ENCODE data around the gene SFXN1.

Gene SFXN1

DNA sequence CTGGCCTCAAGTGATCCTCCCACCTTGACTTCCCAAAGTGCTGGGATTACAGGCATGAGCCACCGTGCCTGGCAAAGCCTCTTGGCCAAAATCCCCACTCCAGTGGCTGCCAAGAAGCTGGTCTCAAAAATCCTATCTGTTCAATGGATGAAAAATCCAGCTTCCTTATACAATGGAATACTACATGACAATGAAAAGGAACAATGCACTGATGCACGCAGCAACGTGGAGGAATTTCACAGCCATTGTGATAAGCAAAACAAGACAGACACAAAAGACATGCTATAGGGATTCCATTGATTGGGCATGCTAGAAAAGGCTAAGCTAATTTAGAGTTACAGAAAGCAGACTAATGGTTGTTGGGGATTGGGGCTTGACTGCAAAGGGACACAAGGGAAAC is 13.1 kb upstream of the SFXN1 start:
- no peak for DNase-seq (ENCODE audit: low read depth, low spot score)
- Histone ChIP-seq H3K36me3 (ENCODE audit: control insufficient read depth, insufficient read depth, low read length) (no peaks in the 10 kb centered on the region), H3K4me1 (ENCODE audit: control insufficient read depth, insufficient read depth, low read length) (no peaks in the 10 kb centered on the region), H3K4me3 (ENCODE audit: low read length) (no peak overlapping the region), H3K27ac (ENCODE audit: low read length) (no peak overlapping the region), H3K27me3 (ENCODE audit: control insufficient read depth, insufficient read depth, low read length) (no peaks in the 10 kb centered on the region), H3K9me3 (ENCODE audit: control insufficient read depth, insufficient read depth, low read length) (no peaks in the 10 kb centered on the region)
- WGBS (ENCODE audit: insufficient coverage, insufficient read length): no CpG with 5 or more reads among the region's 3 CpGs

GRCh38 chr5:175466700-175467318 is 11.6 kb upstream of the SFXN1 start:
- H3K27me3 ChIP-seq (ENCODE audit: control insufficient read depth, insufficient read depth, low read length): no peaks in the 10 kb centered on the region
- H3K36me3 ChIP-seq (ENCODE audit: control insufficient read depth, insufficient read depth, low read length): no peaks in the 10 kb centered on the region
- no CpG with 5 or more reads among the region's 5 CpGs for WGBS (ENCODE audit: insufficient coverage, insufficient read length)
- H3K4me1 ChIP-seq (ENCODE audit: control insufficient read depth, insufficient read depth, low read length): no peaks in the 10 kb centered on the region
- no peak overlapping the region for H3K27ac ChIP-seq (ENCODE audit: low read length)
- DNase-seq (ENCODE audit: low read depth, low spot score): no peak
- no peaks in the 10 kb centered on the region for H3K9me3 ChIP-seq (ENCODE audit: control insufficient read depth, insufficient read depth, low read length)
- no peak overlapping the region for H3K4me3 ChIP-seq (ENCODE audit: low read length)

GRCh38 chr5:175467983-175468690 is 10.2 kb upstream of the SFXN1 start:
- no peaks in the 10 kb centered on the region for H3K27me3 ChIP-seq (ENCODE audit: control insufficient read depth, insufficient read depth, low read length)
- DNase-seq (ENCODE audit: low read depth, low spot score): no peak
- H3K27ac ChIP-seq (ENCODE audit: low read length): no peak overlapping the region
- H3K4me3 ChIP-seq (ENCODE audit: low read length): no peak overlapping the region
- no CpG with 5 or more reads among the region's 11 CpGs for WGBS (ENCODE audit: insufficient coverage, insufficient read length)
- H3K9me3 ChIP-seq (ENCODE audit: control insufficient read depth, insufficient read depth, low read length): no peaks in the 10 kb centered on the region
- no peaks in the 10 kb centered on the region for H3K36me3 ChIP-seq (ENCODE audit: control insufficient read depth, insufficient read depth, low read length)
- no peaks in the 10 kb centered on the region for H3K4me1 ChIP-seq (ENCODE audit: control insufficient read depth, insufficient read depth, low read length)

DNA sequence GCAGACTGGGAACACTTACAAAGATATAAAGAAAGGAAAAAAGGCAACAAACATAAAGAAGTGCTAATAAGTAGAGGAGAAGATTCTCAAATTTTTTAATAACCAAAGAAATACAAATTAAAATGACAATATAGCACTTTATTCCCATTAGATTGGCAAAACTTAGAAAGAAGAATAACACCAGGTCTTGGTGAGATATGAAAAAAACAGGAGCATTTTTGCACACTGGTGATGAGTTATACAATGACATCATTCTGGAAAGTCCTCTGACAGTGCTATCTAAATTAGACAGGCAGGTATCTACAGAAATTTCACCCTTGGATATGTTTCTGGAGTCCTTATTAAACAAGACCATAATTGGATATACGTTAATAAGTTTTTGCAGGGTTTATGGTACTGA is 9.5 kb upstream of the SFXN1 start:
- Histone ChIP-seq H3K4me1 (ENCODE audit: control insufficient read depth, insufficient read depth, low read length) (no peaks in the 10 kb centered on the region), H3K4me3 (ENCODE audit: low read length) (no peak overlapping the region), H3K36me3 (ENCODE audit: control insufficient read depth, insufficient read depth, low read length) (no peaks in the 10 kb centered on the region), H3K9me3 (ENCODE audit: control insufficient read depth, insufficient read depth, low read length) (no peaks in the 10 kb centered on the region), H3K27ac (ENCODE audit: low read length) (no peak overlapping the region), H3K27me3 (ENCODE audit: control insufficient read depth, insufficient read depth, low read length) (no peaks in the 10 kb centered on the region)
- no CpG with 5 or more reads among the region's 1 CpG for WGBS (ENCODE audit: insufficient coverage, insufficient read length)
- no peak for DNase-seq (ENCODE audit: low read depth, low spot score)

DNA sequence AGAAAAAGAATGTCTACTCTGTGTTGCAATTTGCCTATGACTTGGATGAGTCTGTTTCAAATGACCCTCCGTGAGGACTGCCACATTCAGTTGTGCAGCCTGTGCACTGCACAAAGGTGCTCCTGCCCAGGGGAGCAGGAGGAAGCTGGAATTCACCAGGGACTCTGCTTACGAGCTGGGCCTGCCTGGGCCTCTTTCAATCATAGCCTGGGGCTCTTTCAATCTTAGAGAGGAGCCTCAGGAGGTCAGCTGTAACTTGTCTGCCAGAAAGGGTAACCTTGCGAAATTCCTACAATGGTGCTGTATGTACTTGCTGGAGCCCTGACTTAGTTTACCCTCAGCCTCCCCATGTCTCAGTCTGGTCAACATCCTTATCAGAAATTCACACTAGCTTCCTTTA is 8.4 kb upstream of the SFXN1 start:
- H3K9me3 ChIP-seq (ENCODE audit: control insufficient read depth, insufficient read depth, low read length): no peaks in the 10 kb centered on the region
- H3K27me3 ChIP-seq (ENCODE audit: control insufficient read depth, insufficient read depth, low read length): no peaks in the 10 kb centered on the region
- no peak overlapping the region for H3K4me3 ChIP-seq (ENCODE audit: low read length)
- H3K27ac ChIP-seq (ENCODE audit: low read length): no peak overlapping the region
- no peaks in the 10 kb centered on the region for H3K36me3 ChIP-seq (ENCODE audit: control insufficient read depth, insufficient read depth, low read length)
- no CpG with 5 or more reads among the region's 3 CpGs for WGBS (ENCODE audit: insufficient coverage, insufficient read length)
- no peak for DNase-seq (ENCODE audit: low read depth, low spot score)
- H3K4me1 ChIP-seq (ENCODE audit: control insufficient read depth, insufficient read depth, low read length): no peaks in the 10 kb centered on the region

GRCh38 chr5:175470781-175471180 is 7.6 kb upstream of the SFXN1 start:
- H3K9me3 ChIP-seq (ENCODE audit: control insufficient read depth, insufficient read depth, low read length): no peaks in the 10 kb centered on the region
- H3K27ac ChIP-seq (ENCODE audit: low read length): no peak overlapping the region
- no peaks in the 10 kb centered on the region for H3K4me1 ChIP-seq (ENCODE audit: control insufficient read depth, insufficient read depth, low read length)
- no CpG with 5 or more reads among the region's 5 CpGs for WGBS (ENCODE audit: insufficient coverage, insufficient read length)
- no peaks in the 10 kb centered on the region for H3K27me3 ChIP-seq (ENCODE audit: control insufficient read depth, insufficient read depth, low read length)
- no peak for DNase-seq (ENCODE audit: low read depth, low spot score)
- no peaks in the 10 kb centered on the region for H3K36me3 ChIP-seq (ENCODE audit: control insufficient read depth, insufficient read depth, low read length)
- no peak overlapping the region for H3K4me3 ChIP-seq (ENCODE audit: low read length)

- H3K27me3 ChIP-seq (ENCODE audit: control insufficient read depth, insufficient read depth, low read length): no peaks in the 10 kb centered on the region
- DNase-seq (ENCODE audit: low read depth, low spot score): no peak
- H3K4me1 ChIP-seq (ENCODE audit: control insufficient read depth, insufficient read depth, low read length): no peaks in the 10 kb centered on the region
- H3K27ac ChIP-seq (ENCODE audit: low read length): no peak overlapping the region
- no peak overlapping the region for H3K4me3 ChIP-seq (ENCODE audit: low read length)
- no peaks in the 10 kb centered on the region for H3K9me3 ChIP-seq (ENCODE audit: control insufficient read depth, insufficient read depth, low read length)
- WGBS (ENCODE audit: insufficient coverage, insufficient read length): no CpG with 5 or more reads among the region's 6 CpGs
- no peaks in the 10 kb centered on the region for H3K36me3 ChIP-seq (ENCODE audit: control insufficient read depth, insufficient read depth, low read length)
Observed at GRCh38 chr5:175471196-175471595, 7.2 kb upstream of the SFXN1 start.

DNA sequence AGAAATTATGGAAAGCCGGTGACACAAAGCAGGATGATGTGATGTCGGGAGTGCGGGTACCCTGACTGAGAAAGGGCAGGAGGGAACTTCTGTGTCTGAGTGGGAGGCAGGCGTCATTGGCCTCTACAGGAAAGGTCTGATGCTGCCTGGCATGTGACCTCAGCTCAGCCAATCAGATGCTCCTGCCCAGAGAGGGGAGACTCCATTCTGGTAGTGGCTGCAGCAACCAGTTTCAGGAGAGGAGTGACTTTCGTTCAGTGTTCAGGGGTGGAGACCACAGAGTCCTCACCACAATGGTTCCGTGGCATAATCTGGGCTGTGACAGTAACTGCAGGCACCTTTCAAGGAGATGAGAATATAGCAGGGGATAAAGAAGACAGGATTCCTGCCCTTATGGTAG is 6.7 kb upstream of the SFXN1 start:
- WGBS (ENCODE audit: insufficient coverage, insufficient read length): no CpG with 5 or more reads among the region's 6 CpGs
- no peak for DNase-seq (ENCODE audit: low read depth, low spot score)
- Histone ChIP-seq H3K27me3 (ENCODE audit: control insufficient read depth, insufficient read depth, low read length) (no peaks in the 10 kb centered on the region), H3K4me3 (ENCODE audit: low read length) (no peak overlapping the region), H3K36me3 (ENCODE audit: control insufficient read depth, insufficient read depth, low read length) (no peaks in the 10 kb centered on the region), H3K9me3 (ENCODE audit: control insufficient read depth, insufficient read depth, low read length) (no peaks in the 10 kb centered on the region), H3K27ac (ENCODE audit: low read length) (no peak overlapping the region), H3K4me1 (ENCODE audit: control insufficient read depth, insufficient read depth, low read length) (no peaks in the 10 kb centered on the region)

DNA sequence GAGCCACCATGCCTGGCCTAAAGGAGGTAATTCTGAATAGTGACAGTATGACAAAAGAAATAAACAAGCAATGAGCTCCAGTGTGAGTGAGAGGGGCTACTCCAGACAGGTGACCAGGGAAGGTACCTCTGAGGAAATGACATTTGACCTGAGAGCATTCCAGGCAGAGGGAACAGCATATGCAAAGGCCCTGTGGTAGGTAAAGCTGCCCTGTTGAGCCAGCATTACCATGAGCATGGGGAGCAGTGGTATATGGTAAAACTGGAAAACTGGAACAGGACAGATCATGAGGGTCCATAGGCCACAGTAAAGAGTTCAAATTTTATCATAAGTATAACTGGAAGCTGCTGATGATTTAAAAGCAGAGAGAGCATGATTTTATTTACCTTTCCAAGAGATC is 6.0 kb upstream of the SFXN1 start:
- Histone ChIP-seq H3K27me3 (ENCODE audit: control insufficient read depth, insufficient read depth, low read length) (no peaks in the 10 kb centered on the region; the same call in 1 of the 2 replicates), H3K36me3 (ENCODE audit: control insufficient read depth, insufficient read depth, low read length) (no peaks in the 10 kb centered on the region), H3K27ac (ENCODE audit: low read length) (no peak overlapping the region), H3K4me1 (ENCODE audit: control insufficient read depth, insufficient read depth, low read length) (no peaks in the 10 kb centered on the region), H3K9me3 (ENCODE audit: control insufficient read depth, insufficient read depth, low read length) (no peaks in the 10 kb centered on the region), H3K4me3 (ENCODE audit: low read length) (no peak overlapping the region)
- no peak for DNase-seq (ENCODE audit: low read depth, low spot score)

GRCh38 chr5:175475248-175475647 is 3.1 kb upstream of the SFXN1 start:
- no peak for DNase-seq (ENCODE audit: low read depth, low spot score)
- Histone ChIP-seq H3K4me1 (ENCODE audit: control insufficient read depth, insufficient read depth, low read length) (peaks cover 2% of the 10 kb centered on the region; the same call in 1 of the 2 replicates), H3K27ac (ENCODE audit: low read length) (no peak overlapping the region), H3K27me3 (ENCODE audit: control insufficient read depth, insufficient read depth, low read length) (no peaks in the 10 kb centered on the region; the same call in 1 of the 2 replicates), H3K9me3 (ENCODE audit: control insufficient read depth, insufficient read depth, low read length) (no peaks in the 10 kb centered on the region), H3K36me3 (ENCODE audit: control insufficient read depth, insufficient read depth, low read length) (no peaks in the 10 kb centered on the region), H3K4me3 (ENCODE audit: low read length) (no peak overlapping the region)
- no CpG with 5 or more reads among the region's 1 CpG for WGBS (ENCODE audit: insufficient coverage, insufficient read length)

DNA sequence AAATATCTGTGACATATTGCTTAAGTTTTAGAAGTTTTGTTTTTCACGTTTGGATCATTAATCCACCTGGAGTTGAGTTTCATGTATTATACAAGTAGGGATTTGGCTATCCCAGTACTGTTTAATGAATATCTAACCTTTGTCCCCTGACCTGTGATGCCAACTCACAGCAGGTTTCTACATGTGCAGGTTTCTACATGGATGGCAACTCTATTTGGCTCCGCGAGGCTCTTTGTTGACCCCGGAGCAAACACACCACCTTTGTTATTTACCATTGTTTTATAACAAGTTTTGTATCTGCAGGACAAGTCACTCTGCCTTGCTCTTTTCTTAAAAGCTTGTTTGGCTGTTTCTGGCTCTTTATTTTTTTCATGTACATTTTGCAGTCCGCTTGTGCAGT is 920 bp upstream of the SFXN1 start:
- peaks cover 2% of the 10 kb centered on the region for H3K4me1 ChIP-seq (ENCODE audit: control insufficient read depth, insufficient read depth, low read length)
- no peaks in the 10 kb centered on the region for H3K36me3 ChIP-seq (ENCODE audit: control insufficient read depth, insufficient read depth, low read length)
- no peak for DNase-seq (ENCODE audit: low read depth, low spot score)
- no peak overlapping the region for H3K27ac ChIP-seq (ENCODE audit: low read length)
- no peak overlapping the region for H3K4me3 ChIP-seq (ENCODE audit: low read length)
- WGBS (ENCODE audit: insufficient coverage, insufficient read length): no CpG with 5 or more reads among the region's 5 CpGs
- no peaks in the 10 kb centered on the region; the same call in 1 of the 2 replicates for H3K27me3 ChIP-seq (ENCODE audit: control insufficient read depth, insufficient read depth, low read length)
- H3K9me3 ChIP-seq (ENCODE audit: control insufficient read depth, insufficient read depth, low read length): no peaks in the 10 kb centered on the region
